ENCODE measurements around the gene C10orf71.

Gene C10orf71

GRCh38 chr10:49308881-49309280 is 9.9 kb downstream of the C10orf71 start:
- no peak for TF ChIP-seq CTCF (IDR thresholded peaks at IDR 0.05; ENCODE audit: control extremely low read depth, extremely low read depth, low read depth, missing control alignments)
- POLR2A ChIA-PET, result no interaction called here
- DNase-seq (ENCODE audit: extremely low spot score), result no peak
- CTCF ChIA-PET, result no interaction called here

GRCh38 chr10:49309691-49310411 is 10.9 kb downstream of the C10orf71 start:
- TF ChIP-seq CTCF (IDR thresholded peaks at IDR 0.05; ENCODE audit: control extremely low read depth, extremely low read depth, low read depth, missing control alignments), result no peak
- ChIA-PET CTCF (interaction anchor here (0.6 kb wide), 1 partner anchor 10 kb away, joined by 3 read pairs; no protein-coding TSS in a partner anchor), POLR2A (no interaction called here)
- DNase-seq (ENCODE audit: extremely low spot score), result peak; percentile 44

GRCh38 chr10:49310460-49310859 is 11.5 kb downstream of the C10orf71 start:
- DNase-seq (ENCODE audit: extremely low spot score), result no peak
- CTCF ChIA-PET, result no interaction called here
- POLR2A ChIA-PET, result no interaction called here
- no peak for TF ChIP-seq CTCF (IDR thresholded peaks at IDR 0.05; ENCODE audit: control extremely low read depth, extremely low read depth, low read depth, missing control alignments)

GRCh38 chr10:49310901-49311554 is 12.1 kb downstream of the C10orf71 start:
- TF ChIP-seq CTCF (IDR thresholded peaks at IDR 0.05; ENCODE audit: control extremely low read depth, extremely low read depth, low read depth, missing control alignments), result no peak
- ChIA-PET POLR2A (no interaction called here), CTCF (no interaction called here)
- no peak for DNase-seq (ENCODE audit: extremely low spot score)

- CTCF ChIA-PET, result no interaction called here
- TF ChIP-seq CTCF (IDR thresholded peaks at IDR 0.05; ENCODE audit: control extremely low read depth, extremely low read depth, low read depth, missing control alignments), result no peak
- POLR2A ChIA-PET, result no interaction called here
- no peak for DNase-seq (ENCODE audit: extremely low spot score)
Measured at GRCh38 chr10:49311555-49312236, 12.7 kb downstream of the C10orf71 start.

- TF ChIP-seq CTCF (IDR thresholded peaks at IDR 0.05; ENCODE audit: control extremely low read depth, extremely low read depth, low read depth, missing control alignments), result no peak
- ChIA-PET POLR2A (no interaction called here), CTCF (no interaction called here)
- DNase-seq (ENCODE audit: extremely low spot score), result no peak
Measured at GRCh38 chr10:49312246-49312869, 13.4 kb downstream of the C10orf71 start.

All from GM10248 (cell line).